CD4-positive, alpha-beta T cell treated with Interleukin-17A for 1 hour (primary cell): ENCODE results near the gene MUC4.
"Not testable (repeated sequence)": the region's sequence is repeated elsewhere in the genome, so short reads cannot be mapped to it uniquely, and the experiment has no call there.

ENCODE experiments used
- DNase-seq: peaks from one replicate; pipeline ENCODE4 v3.0.0-alpha.2; 2020

MUC4 gene

GRCh38 chr3:195731356-195731905 lies 80.3 kb downstream of the MUC4 start:
- DNase-seq: no peak

DNA sequence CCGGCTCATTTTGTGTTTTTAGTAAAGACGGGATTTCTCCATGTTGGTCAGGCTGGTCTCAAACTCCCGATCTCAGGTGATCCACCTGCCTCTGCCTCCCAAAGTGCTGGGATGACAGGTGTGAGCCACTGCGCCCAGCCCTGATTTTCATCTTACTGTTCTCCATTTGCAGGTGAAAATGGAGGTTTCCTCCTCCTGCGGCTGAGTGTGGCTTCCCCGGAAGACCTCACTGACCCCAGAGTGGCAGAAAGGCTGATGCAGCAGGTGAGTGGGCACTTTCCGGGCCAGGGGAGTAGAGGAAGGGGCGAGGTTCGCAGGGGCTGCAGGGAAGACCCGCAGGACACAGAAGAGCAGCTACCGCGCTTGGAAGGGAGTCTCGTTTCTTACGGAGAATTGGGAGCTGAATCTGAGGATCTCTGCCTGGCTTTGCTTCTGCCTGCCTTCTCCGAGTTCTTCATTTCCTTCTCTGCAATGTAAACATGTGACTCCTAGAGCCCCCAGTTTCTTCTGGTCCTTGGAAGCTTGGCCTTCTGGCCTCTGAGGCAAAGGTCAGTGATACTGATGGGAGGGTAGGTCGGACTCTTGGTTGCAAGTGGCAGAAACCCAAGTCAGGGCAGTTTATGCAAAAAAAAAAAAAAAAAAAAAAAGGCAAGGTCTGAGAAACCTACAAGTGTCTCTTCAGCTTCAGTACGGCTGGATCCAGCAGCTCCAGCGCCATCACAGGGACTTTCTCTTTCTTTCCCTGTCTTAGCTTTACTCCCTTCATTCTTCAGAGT lies 82.1 kb downstream of the MUC4 start:
- DNase-seq: no peak

GRCh38 chr3:195728789-195729188 lies 82.9 kb downstream of the MUC4 start:
- not testable (repeated sequence) for DNase-seq

GRCh38 chr3:195727606-195728195 lies 84.0 kb downstream of the MUC4 start:
- no peak for DNase-seq

GRCh38 chr3:195725916-195726740 lies 85.6 kb downstream of the MUC4 start:
- not testable (repeated sequence) for DNase-seq

GRCh38 chr3:195724363-195724762 lies 87.4 kb downstream of the MUC4 start:
- not testable (repeated sequence) for DNase-seq

- DNase-seq: not testable (repeated sequence)
Observed at GRCh38 chr3:195722996-195723345, 88.8 kb downstream of the MUC4 start.

- DNase-seq: not testable (repeated sequence)
Observed at GRCh38 chr3:195722139-195722995, 89.4 kb downstream of the MUC4 start.

DNA sequence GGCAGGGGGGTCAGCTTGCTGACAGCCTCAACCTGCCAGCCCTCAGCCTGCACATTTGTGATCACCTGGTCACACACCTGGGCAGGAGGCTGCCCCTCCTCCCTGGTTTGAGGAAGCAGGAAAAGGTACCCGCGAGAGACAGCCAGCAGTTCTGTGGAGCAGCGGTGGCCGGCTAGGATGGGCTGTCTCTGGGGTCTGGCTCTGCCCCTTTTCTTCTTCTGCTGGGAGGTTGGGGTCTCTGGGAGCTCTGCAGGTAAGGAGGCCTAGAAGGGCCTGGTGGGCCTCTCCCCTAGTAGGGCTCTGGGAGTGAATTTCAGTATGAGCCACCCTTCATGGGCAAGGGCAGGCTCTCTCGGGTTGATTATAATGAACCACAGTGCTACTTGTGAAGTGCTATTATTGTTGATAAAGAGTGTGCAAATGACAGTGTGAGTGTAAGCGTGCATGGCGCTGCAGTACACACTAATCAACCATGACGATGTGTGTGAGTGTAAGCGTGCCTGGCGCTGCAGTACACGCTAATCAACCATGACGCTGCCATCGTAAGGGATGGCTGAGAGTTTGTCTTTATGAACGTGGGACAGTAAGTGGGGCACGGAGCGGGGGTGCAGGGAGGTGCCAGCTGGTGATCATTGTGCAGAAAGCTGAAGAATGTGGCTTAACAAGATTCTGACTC lies 90.8 kb downstream of the MUC4 start, which contains the start of gene MUC20:
MUC20 (plus strand) TSS at position 148 of the 676 bp plus-strand sequence; CDS start at position 178, 30 bp downstream.
- DNase-seq: not testable (repeated sequence)

DNA sequence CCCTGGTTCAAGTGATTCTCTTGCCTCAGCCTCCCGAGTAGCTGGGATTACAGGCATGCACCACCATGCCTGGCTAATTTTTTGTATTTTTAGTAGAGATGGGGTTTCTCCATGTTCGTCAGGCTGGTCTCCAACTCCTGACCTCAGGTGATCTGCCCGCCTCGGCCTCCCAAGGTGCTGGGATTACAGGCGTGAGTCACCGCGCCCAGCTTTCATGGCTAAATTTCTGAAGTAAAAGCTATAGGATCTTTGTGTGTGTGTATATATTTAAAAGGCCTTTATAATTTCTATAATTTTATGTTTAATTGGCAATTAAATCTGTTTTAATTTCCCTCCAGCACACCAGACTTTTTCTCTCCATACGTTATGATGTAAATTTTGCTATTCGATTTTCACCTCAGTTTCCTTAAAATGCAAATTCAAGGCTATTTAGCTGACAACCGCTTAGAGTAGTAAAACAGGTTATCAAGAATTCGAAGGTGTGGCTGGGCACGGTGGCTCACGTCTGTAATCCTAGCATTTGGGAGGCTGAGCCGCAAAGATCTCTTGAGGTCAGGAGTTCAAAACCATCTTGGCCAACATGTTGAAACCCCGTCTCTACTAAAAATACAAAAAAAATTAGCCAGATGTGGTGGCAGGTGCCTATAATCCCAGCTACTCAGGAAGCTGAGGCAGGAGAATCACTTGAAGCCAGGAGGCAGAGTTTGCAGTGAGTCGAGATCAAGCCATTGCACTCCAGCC lies 92.0 kb downstream of the MUC4 start:
- DNase-seq: not testable (repeated sequence)

DNA sequence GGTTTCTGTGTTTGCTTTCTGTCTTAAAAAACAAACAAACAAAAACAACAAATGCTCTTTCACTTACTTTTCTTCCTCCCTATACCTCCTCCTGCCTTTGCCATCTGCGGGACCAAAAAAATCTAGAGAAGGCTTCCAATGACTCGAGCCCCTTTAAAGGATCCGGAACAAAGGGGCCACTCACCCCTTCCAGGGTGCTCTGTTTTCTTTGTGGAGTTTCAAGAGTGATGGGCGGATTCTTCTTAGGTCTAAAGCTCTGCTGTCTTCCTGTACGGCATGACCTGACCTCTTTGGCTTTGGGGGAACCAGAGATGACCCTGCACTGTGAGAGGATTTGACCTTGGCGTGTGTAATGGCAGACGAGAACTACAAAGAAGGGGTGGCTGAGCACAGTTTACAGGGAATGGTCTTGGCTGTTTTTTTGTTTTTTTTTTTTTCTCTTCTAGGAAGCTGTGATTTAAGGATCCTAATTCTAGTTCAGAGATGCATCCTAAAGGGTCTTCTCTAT lies 93.2 kb downstream of the MUC4 start:
- no peak for DNase-seq

- no peak for DNase-seq
Observed at GRCh38 chr3:195717852-195718476, 93.8 kb downstream of the MUC4 start.

DNA sequence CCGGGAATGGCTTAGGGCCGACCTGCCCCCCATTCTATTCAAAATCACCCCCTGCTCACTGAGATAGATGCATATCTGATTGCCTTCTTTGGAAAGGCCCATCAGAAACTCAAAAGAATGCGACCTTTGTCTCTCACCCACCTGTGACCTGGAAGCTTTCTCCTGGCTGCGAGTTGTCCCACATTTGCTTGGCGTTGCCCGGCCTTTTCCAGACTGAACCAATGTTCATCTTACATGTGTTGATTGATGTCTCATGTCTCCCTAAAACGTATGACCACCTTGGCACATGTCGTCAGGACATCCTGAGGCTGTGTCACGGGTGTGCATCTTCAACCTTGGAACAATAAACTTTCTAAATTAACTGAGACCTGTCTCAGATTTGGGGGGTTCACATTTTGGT lies 94.3 kb downstream of the MUC4 start:
- no peak for DNase-seq

DNA sequence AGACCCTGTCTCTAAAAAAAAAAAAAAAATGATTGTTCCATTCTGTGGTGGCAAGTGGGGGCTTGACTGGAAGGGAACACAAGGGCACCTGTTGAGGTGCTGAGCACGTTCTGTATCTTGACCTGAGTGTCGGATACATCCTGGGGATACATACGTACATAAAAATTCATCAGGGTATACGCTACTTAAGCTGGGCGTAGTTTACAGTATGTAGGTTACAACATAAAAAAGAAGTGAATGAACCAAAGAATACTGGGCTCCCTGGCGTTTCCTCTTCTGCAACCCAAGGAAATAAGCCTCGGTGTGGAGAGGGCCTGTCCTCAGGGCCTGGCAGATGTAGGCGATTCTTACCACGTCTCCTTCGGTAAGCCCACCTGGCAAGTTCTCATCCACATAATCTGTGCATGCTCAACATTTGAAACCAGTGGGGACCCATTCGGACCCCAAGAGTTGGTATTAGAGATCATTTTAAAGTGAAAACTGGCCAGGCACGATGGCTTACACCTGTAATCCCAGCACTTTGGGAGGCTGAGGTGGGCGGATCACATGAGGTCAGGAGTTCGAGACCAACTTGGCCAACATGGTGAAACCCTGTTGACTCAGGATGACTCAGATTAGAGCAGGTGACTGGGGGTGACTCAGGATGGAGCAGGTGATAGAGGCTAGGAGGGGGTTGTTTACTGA lies 96.0 kb downstream of the MUC4 start:
- no peak for DNase-seq

DNA sequence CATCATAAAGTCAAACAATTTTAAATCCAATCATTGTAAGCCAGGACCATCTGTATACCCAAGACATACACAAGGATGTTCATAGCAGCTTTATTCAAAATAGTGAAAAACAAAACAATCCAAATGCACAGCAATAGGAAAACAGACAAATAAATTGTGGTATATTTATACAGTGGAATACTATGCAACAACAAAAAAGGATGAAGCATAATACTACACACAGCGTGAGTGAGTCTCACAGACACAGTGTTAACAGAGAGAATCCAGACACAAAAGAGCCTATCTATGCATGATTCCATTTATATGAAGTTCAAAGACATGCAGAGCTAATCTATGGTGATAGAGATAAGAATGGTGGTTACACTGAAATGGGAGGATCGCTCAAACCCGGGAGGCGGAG lies 96.6 kb downstream of the MUC4 start:
- no peak for DNase-seq

- no peak for DNase-seq
Observed at GRCh38 chr3:195714380-195715011, 97.2 kb downstream of the MUC4 start.

DNA sequence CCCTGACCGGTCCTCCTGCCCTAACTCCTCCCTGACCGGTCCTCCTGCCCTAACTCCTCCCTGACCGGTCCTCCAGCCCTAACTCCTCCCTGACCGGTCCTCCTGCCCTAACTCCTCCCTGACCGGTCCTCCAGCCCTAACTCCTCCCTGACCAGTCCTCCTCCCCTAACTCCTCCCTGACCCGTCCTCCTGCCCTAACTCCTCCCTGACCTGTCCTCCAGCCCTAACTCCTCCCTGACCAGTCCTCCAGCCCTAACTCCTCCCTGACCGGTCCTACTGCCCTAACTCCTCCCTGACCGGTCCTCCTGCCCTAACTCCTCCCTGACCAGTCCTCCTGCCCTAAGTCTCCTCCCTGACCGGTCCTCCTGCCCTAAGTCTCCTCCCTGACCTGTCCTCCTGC lies 98.6 kb downstream of the MUC4 start:
- not testable (repeated sequence) for DNase-seq

GRCh38 chr3:195712535-195712910 lies 99.2 kb downstream of the MUC4 start:
- not testable (repeated sequence) for DNase-seq
